Measurements from ENCODE around the gene C9orf72. TPM values are rescaled to one million over a fixed set of nuclear protein-coding genes. Genes with fewer than 3 reads are reported as not detected.

C9orf72 gene
- total and polyA plus RNA-seq, 2 of the 4 experiments (the other 2 are of a cell fraction), result 2.0 to 3.4 TPM

GRCh38 chr9:27558307-27558706 lies 15.0 kb downstream of the C9orf72 start:
- H3K4me1 ChIP-seq (ENCODE audit: control insufficient read depth, insufficient read depth, low read length), result no peaks in the 10 kb centered on the region
- ATAC-seq (ENCODE audit: low read depth), result no peak
- H2BK120ac ChIP-seq (ENCODE audit: low read depth, low read length), result no peak overlapping the region
- H3K9me3 ChIP-seq (ENCODE audit: control insufficient read depth, insufficient read depth, low read length), result no peaks in the 10 kb centered on the region
- peaks cover 3% of the 10 kb centered on the region; the same call in 1 of the 2 replicates for H3K36me3 ChIP-seq (ENCODE audit: control insufficient read depth, insufficient read depth, low read length)
- TF ChIP-seq NFE2L2 (IDR thresholded peaks at IDR 0.05; ENCODE audit: low read depth, low read length), result no peak
- no peak for TF ChIP-seq RAD21 (IDR thresholded peaks at IDR 0.05; ENCODE audit: low read length)
- H3K23ac ChIP-seq (ENCODE audit: low read depth, low read length), result no peak overlapping the region
- POLR2A ChIA-PET (ENCODE audit: unreplicated experiment), result no interaction called here
- no peak overlapping the region for H2AFZ ChIP-seq (replicated peaks; ENCODE audit: low read length, poor library complexity)
- no peak overlapping the region for H3K4me3 ChIP-seq (ENCODE audit: insufficient read depth, low read depth, low read length)
- H4K5ac ChIP-seq (ENCODE audit: low read depth, low read length), result no peak overlapping the region
- no peaks in the 10 kb centered on the region for H4K20me1 ChIP-seq (ENCODE audit: insufficient read depth, low read length)
- no peak overlapping the region for H2AK5ac ChIP-seq (ENCODE audit: low read depth, low read length)
- dilution Hi-C loops (cut with HindIII; ENCODE audit: low sequenced_read_pairs, unreplicated experiment), result no loop called here
- no peak overlapping the region for H3K4me2 ChIP-seq (ENCODE audit: low read depth, low read length)
- BruUV-seq (replicated peaks), result no TSS peak
- in situ Hi-C loops (cut with MboI; ENCODE audit: low sequenced_read_pairs), result no loop called here
- no peak overlapping the region for H3K4ac ChIP-seq (ENCODE audit: low read depth, low read length)
- no peak for DNase-seq
- H2BK15ac ChIP-seq (ENCODE audit: low read depth, low read length), result no peak overlapping the region
- H2BK5ac ChIP-seq (ENCODE audit: low read depth, low read length, poor library complexity, severe bottlenecking), result no peak overlapping the region
- 0 out of 2 replicates have a peak, but pooled peaks cover 2% of the 10 kb centered on the region for H3K9me1 ChIP-seq (ENCODE audit: insufficient read depth, low read length)
- H3K14ac ChIP-seq (replicated peaks; ENCODE audit: low read depth, low read length), result no peak overlapping the region
- intact Hi-C loops (cut with micrococcal nuclease), result no loop called here
- no peak overlapping the region for H3K27ac ChIP-seq (ENCODE audit: insufficient read depth, low read length)
- H4K8ac ChIP-seq (ENCODE audit: low read depth in 2 of 2, low read length in 2 of 2), result no peak overlapping the region
- no peaks in the 10 kb centered on the region for H3K79me1 ChIP-seq (ENCODE audit: low read depth in 1 of 2, low read length in 2 of 2)
- no peak overlapping the region for H3K18ac ChIP-seq (ENCODE audit: low read depth, low read length)
- no peak overlapping the region for H3K9ac ChIP-seq (ENCODE audit: low read depth, low read length)
- no peak overlapping the region for H2BK20ac ChIP-seq (ENCODE audit: low read depth, low read length)
- no peak overlapping the region for H3K56ac ChIP-seq (ENCODE audit: extremely low read depth, insufficient read depth, low read length)
- CTCF ChIA-PET, result no interaction called here
- H3K27me3 ChIP-seq (ENCODE audit: control insufficient read depth, insufficient read depth, low read length), result no peaks in the 10 kb centered on the region
- no peak overlapping the region for H4K91ac ChIP-seq (ENCODE audit: insufficient read depth, low read depth, low read length)
- H2AK9ac ChIP-seq (replicated peaks; ENCODE audit: low read depth, low read length, poor library complexity), result no peak overlapping the region
